Inflammatory macrophage (primary cell): ENCODE measurements around the gene EXPH5.
"Not testable (repeated sequence)": the region's sequence is repeated elsewhere in the genome, so short reads cannot be mapped to it uniquely, and the experiment has no call there.

ENCODE experiments used
- DNase-seq, 2 donors: peaks; one replicate each; pipeline ENCODE4 v3.0.0-alpha.2; 2020 to 2022

The EXPH5 gene

DNA sequence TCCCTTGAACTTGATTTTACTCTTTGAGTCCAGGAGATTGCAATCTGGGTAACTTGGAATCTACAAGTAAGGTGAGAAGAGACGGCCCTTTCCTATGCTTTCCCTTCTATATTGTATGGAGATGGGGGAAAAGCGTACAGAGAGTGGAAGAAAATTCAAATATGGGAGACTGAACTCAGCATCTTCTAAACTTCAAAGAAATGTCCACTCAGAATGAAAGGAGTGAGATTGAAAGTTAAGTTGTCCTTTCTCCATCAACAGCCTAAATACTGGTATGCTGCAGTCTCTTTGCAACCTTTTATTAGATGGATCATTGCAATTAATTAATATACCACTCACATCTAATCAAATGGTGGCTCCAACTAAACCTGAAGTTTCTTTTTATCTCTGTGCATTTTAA lies 6.4 kb upstream of the EXPH5 start:
- no peak for DNase-seq

GRCh38 chr11:108597736-108598355 lies 4.3 kb upstream of the EXPH5 start:
- DNase-seq: no peak

- DNase-seq: no peak
Measured at GRCh38 chr11:108596701-108597100, 3.1 kb upstream of the EXPH5 start.

DNA sequence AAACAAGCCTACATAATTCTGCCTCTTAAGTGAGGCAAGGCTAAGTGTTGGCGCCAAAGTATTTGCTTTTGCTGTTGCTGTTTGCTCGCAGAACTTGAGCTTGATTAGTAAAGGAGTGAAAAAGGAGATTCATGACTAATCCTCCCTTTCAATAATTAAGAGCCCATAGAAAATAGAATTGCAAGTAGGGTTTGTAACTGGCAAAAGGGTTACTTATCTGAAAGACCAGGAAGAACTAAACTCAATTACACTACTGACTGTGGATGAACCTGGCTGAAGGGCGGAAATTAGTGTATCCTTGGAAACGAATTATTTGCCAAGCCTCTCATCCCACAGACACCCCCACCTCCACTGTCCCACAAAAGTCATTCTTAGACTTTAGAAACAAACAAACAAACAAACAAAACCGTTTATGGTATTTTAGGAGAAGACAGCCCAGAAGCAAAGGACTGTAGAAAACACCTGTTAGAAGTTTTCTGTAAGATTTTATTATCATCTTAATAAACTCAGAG lies 411 bp upstream of the EXPH5 start:
- DNase-seq: no peak

GRCh38 chr11:108592591-108593213 lies 866 bp downstream of the EXPH5 start:
- DNase-seq: peak in 1 of 2 donors; percentile 20

- DNase-seq: no peak
Measured at GRCh38 chr11:108591893-108592292, 1.7 kb downstream of the EXPH5 start.

- no peak for DNase-seq
Measured at GRCh38 chr11:108589136-108589535, 4.4 kb downstream of the EXPH5 start.

GRCh38 chr11:108588287-108588686 lies 5.3 kb downstream of the EXPH5 start:
- DNase-seq: no peak

GRCh38 chr11:108587109-108587508 lies 6.5 kb downstream of the EXPH5 start:
- no peak for DNase-seq

DNA sequence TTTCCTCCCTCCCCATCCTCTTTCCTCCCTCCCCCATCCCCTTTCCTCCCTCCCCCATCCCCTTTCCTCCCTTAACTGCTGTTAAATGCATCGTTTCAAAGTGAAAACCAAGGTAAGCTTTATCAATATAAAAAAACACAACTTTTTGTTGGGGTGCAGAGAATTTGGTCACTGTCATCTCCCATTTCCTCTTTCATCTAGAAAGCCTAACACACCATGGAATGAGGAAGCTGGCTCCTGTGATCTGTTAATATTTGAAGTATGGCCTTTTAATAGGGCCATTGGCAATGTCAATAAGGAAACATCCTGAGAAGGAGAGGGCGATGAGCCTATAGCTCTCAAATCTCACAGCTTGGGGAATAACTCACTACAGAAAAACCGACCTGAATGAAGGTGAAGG lies 7.0 kb downstream of the EXPH5 start:
- DNase-seq: peak; percentile 19 to 21

GRCh38 chr11:108586185-108586584 lies 7.4 kb downstream of the EXPH5 start:
- DNase-seq: not testable (repeated sequence)

GRCh38 chr11:108584973-108585372 lies 8.6 kb downstream of the EXPH5 start:
- no peak for DNase-seq

DNA sequence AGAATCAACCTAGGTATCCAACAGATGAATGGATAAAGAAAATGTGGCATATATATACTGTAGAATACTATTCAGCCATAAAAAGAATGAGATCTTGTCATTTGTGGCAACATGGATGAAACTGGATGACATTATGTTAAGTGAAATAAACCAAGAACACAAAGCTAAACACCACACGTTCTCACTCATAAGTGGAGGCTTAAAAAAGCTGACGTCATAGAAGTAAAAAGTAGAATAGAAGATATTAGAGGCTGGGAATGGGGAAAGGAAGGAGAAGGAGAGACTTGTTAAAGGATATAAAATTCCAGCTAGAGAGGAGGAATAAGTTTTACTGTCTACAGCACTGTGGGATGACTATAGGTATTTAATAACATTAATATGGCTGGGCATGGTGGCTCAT lies 12.9 kb downstream of the EXPH5 start:
- DNase-seq: no peak

DNA sequence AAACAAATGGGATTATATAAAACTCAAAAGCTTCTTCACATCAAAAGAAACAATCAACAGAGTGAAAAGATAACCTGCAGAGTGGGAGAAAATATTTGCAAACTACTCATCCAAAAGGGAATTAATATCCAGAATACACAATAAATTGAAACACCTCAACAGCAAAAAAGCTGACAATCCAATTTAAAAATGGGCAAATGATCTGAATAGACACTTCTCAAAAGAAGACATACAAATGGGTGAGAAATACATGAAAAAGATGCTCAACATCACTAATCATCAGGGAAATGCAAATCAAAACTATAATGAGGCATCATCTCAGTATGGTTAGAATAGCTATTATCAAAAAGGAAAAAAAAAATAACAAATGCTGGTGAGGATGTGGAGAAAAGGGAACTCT lies 13.5 kb downstream of the EXPH5 start:
- no peak for DNase-seq

DNA sequence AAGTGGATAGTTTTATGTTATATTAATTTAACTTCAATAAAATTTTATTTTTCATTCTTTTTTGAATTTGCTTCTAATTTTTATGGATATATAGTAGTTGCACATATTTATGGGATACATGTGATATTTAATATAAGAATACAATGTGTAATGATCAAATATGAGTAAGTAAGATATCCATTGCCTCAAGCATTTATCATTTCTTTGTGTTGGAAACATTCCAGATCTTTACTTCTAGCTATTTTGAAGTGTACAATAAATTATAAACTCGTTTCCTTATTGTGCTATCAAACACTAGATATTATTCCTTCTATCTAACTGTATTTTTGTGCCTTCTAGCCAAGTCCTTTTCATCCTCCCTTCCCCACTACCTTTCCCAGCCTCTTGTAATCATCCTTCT lies 17.0 kb downstream of the EXPH5 start:
- no peak for DNase-seq

DNA sequence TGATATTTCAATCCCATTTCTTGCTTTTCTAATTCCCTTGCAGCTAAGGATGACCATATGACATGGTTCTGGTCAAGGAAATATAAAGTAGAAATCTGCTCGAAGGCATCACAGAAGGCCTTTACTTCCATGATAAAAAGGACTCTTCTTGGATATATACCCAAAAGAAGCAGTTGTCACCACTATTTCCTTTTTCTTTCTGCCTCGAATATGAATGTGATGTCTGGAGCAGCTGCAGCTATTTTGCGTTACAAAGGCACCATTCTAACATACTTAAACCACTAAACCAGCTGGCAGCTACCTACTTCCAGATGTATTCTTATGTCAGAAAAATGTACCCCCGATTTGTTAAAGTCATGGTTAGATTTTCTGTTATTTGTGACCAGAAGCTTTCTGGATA lies 18.9 kb downstream of the EXPH5 start:
- DNase-seq: no peak

DNA sequence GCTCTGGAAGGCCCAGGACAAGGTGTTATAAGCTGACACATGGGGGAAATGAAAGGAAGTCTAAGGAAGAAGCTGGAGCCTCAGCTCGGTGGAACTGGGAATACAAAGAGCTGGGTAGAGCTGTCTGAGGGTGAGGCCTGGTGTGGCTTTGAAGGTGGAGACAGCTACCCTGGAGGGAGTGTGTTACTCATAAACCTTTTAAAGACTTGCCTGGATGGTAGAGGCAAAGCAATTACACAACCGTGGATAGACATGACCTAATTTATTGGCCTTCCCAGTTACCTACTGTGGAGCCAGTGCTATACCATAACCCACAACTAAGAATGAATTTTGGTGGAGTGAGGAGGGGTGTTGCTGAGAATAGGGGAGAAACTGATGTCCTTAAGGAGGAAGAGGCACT lies 22.6 kb downstream of the EXPH5 start:
- DNase-seq: no peak

GRCh38 chr11:108569896-108570295 lies 23.7 kb downstream of the EXPH5 start:
- no peak for DNase-seq

DNA sequence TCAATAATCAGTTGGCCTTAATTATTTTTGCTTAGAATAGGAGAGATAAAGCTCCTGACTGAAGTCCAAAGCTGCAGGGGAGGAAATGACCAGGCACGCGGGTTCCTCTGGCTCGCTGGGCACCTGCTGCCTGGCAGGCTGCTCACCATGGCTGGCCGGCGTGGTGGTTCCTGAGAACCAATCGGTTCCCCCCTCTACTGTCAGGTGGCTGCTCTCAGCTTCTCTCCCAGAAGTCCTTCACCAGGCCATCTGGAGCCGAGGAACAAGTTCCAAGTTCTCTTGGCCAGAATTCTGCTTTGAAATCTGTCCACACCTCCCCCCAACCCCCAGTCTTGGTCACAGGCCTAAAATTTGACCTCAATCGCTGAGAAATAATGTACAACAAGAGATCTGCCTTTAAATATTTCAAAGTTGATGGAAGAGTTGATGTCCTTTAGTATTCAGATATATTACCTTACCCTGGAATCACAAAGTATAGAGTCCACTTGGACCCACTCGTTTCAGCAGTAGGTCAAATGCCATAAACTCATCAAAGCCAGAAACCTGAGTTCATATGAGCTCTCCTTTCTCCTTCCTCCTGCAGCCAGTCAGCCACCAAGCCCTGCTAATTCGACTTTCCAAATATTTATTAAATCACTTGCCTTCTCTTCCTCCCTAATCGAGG lies 25.2 kb downstream of the EXPH5 start:
- DNase-seq: no peak

DNA sequence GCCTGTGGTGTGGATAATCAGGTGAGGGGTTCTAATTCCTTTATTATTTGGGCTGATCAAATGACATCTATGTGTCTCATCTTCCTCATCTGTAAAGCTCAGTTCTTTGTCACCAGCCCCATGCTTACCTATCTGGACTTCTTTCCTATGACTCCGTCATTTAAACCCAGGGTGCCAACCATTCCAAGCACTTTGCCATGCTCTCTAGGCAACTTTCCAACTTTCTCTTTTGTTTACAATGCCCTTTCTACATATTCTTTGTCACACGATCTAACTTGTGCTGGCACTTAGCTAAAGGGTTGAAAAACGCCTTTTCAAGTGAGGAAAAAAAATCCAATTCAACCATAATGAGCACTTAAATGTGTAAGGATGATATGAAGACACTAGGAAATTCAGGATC lies 27.9 kb downstream of the EXPH5 start:
- DNase-seq: no peak

DNA sequence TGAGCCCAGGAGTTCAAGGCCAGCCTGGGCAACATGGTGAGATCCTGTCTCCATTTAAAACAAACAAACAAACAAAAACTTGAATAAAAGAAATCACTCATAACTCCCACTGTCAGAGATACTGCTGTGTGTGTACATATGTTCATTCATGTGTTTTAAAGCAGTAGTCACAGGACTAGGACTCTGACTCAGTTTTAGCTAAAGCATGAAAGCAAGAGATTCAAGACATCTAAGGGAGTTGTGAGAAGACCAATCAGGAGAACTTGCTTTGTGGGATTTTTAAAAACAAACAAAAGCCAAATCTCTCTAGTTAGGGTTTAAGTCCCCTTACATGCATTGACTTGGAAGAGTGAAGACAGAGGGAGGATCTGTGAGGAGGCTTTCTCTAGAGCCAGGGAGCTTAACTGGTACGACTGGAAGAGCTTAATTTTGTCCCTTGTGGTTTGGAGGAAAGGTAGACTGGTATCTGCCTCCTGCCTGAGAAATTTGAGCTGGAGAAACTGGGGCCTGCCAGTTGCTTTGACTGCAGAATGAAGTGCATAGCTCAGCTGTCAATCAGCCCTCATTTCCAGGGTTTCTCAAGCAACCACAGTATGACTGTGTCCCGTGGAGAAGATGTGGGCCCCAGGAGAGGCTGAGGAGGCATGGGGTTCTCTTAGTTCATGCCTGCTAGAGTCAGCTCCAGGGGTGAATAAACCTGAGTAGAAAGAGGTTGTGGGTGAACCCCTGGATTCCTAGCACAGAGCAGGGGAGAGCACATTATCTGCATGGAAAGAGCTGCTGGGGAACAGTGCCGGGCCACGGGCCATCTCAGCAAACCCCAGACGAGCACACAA lies 30.6 kb downstream of the EXPH5 start:
- no peak for DNase-seq

DNA sequence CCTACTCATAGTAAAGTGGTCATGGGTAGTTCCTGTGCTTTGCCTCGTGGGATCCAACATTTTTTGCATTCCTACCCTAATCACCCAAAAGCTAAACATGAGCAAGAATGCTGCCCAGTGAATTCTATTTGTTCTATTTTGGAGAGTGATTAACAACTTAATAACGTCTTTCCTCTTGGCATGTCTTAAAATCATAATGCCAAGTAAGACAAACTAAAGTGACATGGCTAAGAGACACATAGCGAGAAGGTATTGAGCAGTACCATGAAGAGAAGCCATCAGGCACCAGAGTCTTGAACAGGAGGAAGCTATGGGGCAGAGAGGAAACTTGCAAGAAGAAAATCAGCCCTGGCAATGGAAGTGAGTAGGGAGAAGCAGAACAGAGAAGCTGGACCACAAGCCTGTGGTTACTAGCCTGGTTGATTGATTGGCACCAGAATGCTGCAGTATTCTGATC lies 32.0 kb downstream of the EXPH5 start:
- no peak for DNase-seq

GRCh38 chr11:108559904-108560303 lies 33.7 kb downstream of the EXPH5 start:
- DNase-seq: no peak
